ENCODE data around the gene VCAN.

Gene VCAN

GRCh38 chr5:83446253-83446947 lies 25.1 kb upstream of the VCAN start:
- no peak for DNase-seq
- no peak for TF ChIP-seq POLR2A (IDR thresholded peaks at IDR 0.05; ENCODE audit: low read length)
- no peak for TF ChIP-seq GATA1 (IDR thresholded peaks at IDR 0.05; ENCODE audit: low read depth, low read length)

- DNase-seq, result no peak
- TF ChIP-seq POLR2A (IDR thresholded peaks at IDR 0.05; ENCODE audit: low read length), result no peak
- TF ChIP-seq GATA1 (IDR thresholded peaks at IDR 0.05; ENCODE audit: low read depth, low read length), result no peak
Measured at GRCh38 chr5:83447533-83447932, 24.0 kb upstream of the VCAN start.

- no peak for TF ChIP-seq GATA1 (IDR thresholded peaks at IDR 0.05; ENCODE audit: low read depth, low read length)
- no peak for TF ChIP-seq POLR2A (IDR thresholded peaks at IDR 0.05; ENCODE audit: low read length)
Measured at GRCh38 chr5:83450183-83450966, 21.2 kb upstream of the VCAN start.

GRCh38 chr5:83450967-83451248 lies 20.6 kb upstream of the VCAN start:
- DNase-seq, result no peak
- no peak for TF ChIP-seq POLR2A (IDR thresholded peaks at IDR 0.05; ENCODE audit: low read length)
- no peak for TF ChIP-seq GATA1 (IDR thresholded peaks at IDR 0.05; ENCODE audit: low read depth, low read length)

More at GRCh38 chr5:83450183-83450966, 21.2 kb upstream of the VCAN start:
- DNase-seq, result no peak

GRCh38 chr5:83451955-83452354 lies 19.6 kb upstream of the VCAN start:
- no peak for TF ChIP-seq GATA1 (IDR thresholded peaks at IDR 0.05; ENCODE audit: low read depth, low read length)
- TF ChIP-seq POLR2A (IDR thresholded peaks at IDR 0.05; ENCODE audit: low read length), result no peak
- no peak for DNase-seq

- DNase-seq, result no peak
- no peak for TF ChIP-seq POLR2A (IDR thresholded peaks at IDR 0.05; ENCODE audit: low read length)
- no peak for TF ChIP-seq GATA1 (IDR thresholded peaks at IDR 0.05; ENCODE audit: low read depth, low read length)
Measured at GRCh38 chr5:83453937-83454336, 17.6 kb upstream of the VCAN start.

- no peak for DNase-seq
- TF ChIP-seq GATA1 (IDR thresholded peaks at IDR 0.05; ENCODE audit: low read depth, low read length), result no peak
- TF ChIP-seq POLR2A (IDR thresholded peaks at IDR 0.05; ENCODE audit: low read length), result no peak
Measured at GRCh38 chr5:83464261-83464660, 7.3 kb upstream of the VCAN start.

GRCh38 chr5:83467371-83468035 lies 4.0 kb upstream of the VCAN start:
- TF ChIP-seq GATA1 (IDR thresholded peaks at IDR 0.05; ENCODE audit: low read depth, low read length) (no peak), POLR2A (IDR thresholded peaks at IDR 0.05; ENCODE audit: low read length) (no peak)
- no peak for DNase-seq

GRCh38 chr5:83469075-83469474 lies 2.5 kb upstream of the VCAN start:
- DNase-seq, result no peak
- no peak for TF ChIP-seq POLR2A (IDR thresholded peaks at IDR 0.05; ENCODE audit: low read length)

GRCh38 chr5:83470526-83471404 lies 779 bp upstream of the VCAN start:
- DNase-seq, result no peak
- no peak for TF ChIP-seq POLR2A (IDR thresholded peaks at IDR 0.05; ENCODE audit: low read length)
- no peak for TF ChIP-seq GATA1 (IDR thresholded peaks at IDR 0.05; ENCODE audit: low read depth, low read length)

GRCh38 chr5:83472213-83472507 lies 616 bp downstream of the VCAN start:
- peak in 1 of 2 experiments; percentile 19 for DNase-seq
- TF ChIP-seq GATA1 (IDR thresholded peaks at IDR 0.05; ENCODE audit: low read depth, low read length) (no peak), POLR2A (IDR thresholded peaks at IDR 0.05; ENCODE audit: low read length) (no peak)

- peak; percentile 36 to 52 for DNase-seq
Measured at GRCh38 chr5:83472508-83473345, 1.2 kb downstream of the VCAN start.

More at GRCh38 chr5:83472508-83473345, 1.2 kb downstream of the VCAN start:
- TF ChIP-seq POLR2A (IDR thresholded peaks at IDR 0.05; ENCODE audit: low read length), result no peak

Data from erythroblast (primary cell).